ENCODE measurements around the gene ADGRL3.

ADGRL3 gene

DNA sequence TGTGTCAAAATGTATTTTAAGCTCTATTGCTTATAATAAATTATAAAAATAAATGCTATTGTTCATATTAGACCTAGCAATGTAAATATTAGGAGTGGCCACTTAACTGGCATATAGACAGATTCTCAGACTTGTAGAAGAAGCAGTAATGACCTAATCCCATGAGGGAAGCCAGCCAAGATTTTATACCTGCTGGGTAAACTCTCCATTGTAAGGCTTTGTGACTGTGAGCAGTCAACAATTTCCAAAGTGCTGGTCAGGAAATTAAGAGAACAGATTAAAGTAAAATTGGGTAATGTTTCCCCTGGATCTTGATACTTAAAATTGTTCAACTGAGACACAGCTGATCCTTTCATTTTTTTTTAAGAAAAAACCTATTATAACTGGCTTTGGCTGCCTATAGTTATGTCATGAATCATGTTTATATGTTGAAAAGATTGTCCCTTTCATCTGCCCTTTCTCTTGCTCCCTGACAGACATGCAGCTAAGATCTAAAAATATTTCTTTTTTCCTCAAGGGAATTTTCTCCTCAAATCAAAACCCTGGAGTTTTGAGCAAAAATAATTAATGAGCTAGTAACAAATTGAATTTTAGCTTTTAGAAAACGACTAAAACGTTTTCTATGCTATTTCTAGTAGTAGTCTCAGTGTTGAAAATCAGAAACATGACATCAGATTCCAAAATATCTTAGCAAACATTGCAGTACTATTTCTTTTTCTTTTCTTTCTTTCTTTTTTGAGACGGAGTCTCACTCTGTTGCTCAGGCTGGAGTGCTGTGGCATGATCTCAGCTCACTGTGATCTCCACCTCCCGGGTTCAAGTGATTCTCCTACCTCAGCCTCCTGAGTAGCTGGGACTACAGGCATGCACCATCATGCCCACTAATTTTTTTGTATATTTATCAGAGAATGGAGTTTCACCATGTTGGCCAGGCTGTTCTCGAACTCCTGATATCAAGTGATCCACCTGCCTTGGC, 77.9 kb downstream of the ADGRL3 start:
- DNase-seq (ENCODE audit: low read depth) = no peak

DNA sequence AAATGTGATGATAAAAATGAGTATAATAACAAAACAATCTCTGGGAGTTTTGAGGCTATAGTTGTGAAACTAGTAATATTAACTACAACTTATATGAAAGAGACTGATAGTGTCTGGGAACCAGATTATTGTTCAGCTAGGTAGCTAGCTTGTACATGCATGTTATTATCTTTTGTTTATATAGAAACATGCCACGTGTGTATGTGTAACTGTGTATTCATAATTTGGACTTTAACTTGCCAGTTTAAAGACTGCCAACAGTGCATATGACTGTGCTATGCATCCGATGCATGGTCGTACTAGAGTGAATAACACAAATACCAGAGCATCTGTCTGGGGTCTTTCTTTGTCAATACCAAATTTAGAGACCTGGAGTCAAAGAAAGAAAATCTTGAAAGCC, 92.2 kb downstream of the ADGRL3 start:
- DNase-seq (ENCODE audit: low read depth) = no peak

DNA sequence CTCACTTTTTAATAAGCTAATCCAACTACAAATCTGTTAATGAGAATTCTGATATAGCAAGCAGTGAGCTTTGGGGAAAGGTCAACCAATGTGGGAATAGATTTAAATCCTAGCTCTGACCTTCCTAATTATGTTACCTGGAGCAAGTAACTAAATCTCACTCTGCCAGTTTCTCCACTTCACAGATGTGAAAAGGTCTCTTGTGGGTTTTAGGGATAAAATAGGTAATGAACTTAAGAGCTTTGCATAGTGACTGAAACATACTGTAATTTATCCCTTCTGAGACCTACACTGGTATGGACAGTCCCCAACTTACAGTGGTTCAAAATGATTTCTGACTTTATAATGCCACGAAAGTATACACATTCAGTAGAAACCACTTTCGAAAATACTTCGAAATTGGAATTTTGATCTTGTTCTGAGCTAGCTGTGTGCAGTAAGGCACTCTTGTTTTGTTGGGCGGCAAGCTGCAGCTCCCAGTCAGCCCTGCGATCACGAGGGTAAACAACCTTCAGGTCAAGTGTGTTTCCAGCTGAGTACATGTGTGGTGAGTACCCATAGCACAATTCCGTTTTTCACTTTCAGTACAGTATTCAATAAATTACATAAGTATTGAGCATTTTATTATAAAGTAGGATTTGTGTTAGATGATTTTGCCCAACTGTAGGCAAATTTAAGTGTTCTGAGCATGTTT, 93.7 kb downstream of the ADGRL3 start:
- no peak for DNase-seq (ENCODE audit: low read depth)

DNA sequence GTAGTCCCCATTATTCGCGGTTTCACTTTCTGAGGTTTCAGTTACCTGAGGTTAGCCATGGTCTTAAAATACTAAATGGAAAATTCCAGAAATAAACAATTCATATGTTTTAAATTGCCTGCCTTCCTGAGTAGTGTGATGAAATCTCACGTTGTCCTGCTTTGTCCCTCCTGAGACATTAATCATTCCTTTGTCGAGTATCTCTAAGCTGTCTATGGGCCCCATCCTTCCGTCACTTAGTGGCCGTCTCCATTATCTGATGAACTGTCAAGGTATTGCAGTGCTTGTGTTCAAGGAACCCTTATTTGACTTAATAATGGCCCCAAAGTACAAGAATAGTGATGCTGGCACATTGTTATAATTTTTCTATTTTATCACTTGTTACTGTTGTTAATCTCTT, 94.8 kb downstream of the ADGRL3 start:
- no peak for DNase-seq (ENCODE audit: low read depth)

DNA sequence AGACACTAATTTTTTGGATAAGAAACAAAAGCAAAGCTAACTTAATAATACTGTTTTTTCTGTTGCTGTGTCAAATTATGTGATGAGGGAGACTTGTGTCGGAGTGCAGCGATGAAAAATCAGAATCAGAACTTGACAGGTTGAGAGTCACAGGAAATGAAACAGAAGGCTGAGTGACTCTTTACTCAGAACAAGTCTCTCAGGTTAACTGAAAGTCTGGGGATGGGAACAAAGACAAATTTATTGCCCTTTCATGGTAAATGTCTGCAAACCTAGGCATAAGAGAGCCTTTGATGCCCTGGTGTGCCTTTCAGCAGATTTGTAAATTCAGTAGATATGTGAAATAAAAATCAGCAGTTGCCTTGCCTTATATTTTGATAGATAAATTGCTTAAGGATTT, 96.0 kb downstream of the ADGRL3 start:
- DNase-seq (ENCODE audit: low read depth) = no peak

DNA sequence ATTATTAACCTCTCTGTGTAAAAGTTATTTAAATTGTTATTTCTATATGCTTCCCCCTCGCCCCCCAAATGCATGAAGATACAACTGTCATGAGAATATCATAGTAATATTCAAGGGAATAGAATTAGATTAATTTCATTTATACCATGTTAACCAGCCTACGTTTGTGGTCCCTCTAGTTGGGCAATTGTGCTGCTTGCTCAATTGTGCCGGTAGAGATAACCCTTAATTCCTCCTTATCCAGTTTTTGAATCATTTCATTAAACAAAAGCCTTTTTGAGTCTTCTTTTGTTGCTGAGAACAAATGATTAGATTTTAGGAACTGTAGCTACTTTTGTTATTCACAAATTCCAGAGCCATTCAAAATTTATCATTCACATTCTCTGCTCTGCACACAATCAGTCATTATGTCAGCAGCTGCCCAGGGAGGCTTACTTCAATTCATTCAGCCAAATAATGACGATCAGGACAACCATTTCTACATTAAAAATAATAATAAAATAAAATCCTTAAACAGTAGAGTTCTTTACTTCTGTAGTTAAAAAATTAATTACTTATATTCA, 98.1 kb downstream of the ADGRL3 start:
- no peak for DNase-seq (ENCODE audit: low read depth)

DNA sequence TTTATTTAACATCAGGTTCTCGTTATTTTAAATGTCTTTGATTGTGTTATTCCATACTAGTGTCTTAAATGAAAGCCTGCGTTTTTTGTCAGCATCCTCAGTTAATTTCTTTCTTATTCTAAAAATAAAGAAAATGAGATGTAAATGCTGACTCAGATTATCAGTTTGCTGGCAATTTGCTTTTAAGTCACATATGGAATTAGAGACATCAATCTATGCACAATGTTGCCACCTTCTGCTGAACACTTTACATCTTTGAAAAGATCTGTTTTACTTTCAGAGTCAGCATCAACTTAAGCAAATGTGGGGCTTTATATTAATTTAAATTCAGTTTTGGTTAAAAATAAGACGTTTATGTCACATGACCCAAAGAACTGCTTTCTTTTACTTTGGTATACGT, 99.2 kb downstream of the ADGRL3 start:
- no peak for DNase-seq (ENCODE audit: low read depth)

DNA sequence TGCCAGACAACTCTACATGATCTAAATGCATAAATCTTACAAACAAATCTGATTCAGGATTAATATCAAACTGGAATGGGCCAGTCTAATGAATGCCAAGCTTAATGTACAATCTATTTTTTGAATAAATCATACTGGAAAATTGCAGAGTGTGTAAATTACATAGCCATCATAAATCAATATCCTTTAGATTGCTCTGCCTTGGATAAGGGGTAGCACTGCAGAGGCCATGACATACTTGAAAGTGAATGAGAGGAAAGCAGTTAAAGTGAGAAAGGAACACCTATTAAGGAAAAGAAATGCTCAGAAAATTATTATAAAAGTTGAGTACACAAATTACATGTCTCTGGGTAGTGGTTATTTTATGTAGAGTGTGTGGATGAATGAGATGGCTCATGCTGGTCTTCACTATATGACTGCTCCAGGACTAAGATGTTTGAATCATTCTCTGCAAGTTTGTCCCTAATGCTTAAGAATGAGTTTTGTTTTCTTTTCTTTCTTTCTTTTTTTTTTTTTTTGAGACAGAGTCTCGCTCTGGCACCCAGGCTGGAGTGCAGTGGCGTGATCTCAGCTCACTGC, 100.2 kb downstream of the ADGRL3 start:
- DNase-seq (ENCODE audit: low read depth) = no peak

DNA sequence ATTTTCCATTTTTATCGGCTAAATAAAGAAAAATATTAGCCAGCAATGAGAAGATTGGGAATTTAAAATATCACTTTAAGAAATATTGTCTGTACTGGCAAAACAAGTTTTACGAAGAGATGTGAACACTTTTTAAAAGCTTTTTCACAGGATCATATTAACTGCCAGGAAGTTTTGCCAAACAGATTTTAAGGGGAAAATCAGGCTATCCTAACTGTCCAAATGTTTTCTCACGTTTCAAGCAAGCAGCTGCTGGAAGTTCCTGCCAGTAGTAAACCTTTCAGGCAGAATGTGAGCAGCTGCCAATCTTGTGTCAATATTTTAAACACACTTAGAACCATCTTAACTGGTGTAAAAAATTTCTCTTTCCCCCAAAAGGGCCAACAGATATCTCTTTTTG, 101.1 kb downstream of the ADGRL3 start:
- DNase-seq (ENCODE audit: low read depth) = no peak

DNA sequence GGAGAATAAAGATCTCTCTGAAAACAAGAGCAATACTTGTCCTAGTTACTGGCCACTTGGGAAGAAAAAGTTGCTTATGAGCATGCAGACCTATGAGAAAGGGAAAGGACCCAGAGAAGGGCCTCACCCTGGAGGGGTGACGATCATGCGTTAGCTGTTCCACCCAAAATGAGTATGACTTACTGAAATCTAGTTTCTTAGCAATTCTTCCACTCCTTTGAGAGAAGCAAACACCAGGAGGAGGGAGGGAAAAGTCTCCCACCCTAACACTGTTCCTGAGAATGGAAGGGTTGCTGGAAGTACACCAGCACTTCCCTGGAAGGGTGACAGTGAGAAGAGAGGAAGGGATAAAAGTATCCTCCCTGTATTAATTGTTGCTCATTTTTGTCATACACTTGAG, 107.9 kb downstream of the ADGRL3 start:
- DNase-seq (ENCODE audit: low read depth) = no peak

DNA sequence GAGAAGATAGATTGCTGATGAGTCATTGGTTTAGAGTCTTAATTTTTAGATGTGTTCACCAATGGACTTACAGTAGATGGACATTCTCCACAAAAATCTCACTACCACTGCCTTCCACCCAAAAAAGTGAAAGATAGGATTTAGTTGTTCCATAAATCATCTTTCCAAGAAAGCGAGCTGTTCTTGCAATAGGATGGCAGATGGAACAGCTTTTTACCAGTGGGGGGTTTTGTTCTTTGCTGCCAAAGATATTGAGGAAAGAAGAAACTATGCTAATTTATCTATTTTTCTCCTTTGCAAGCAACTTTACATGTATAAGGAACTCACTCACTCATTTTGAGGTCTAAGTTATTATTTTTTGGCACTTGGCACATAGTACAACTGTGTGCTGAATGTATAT, 109.5 kb downstream of the ADGRL3 start:
- DNase-seq (ENCODE audit: low read depth) = no peak

DNA sequence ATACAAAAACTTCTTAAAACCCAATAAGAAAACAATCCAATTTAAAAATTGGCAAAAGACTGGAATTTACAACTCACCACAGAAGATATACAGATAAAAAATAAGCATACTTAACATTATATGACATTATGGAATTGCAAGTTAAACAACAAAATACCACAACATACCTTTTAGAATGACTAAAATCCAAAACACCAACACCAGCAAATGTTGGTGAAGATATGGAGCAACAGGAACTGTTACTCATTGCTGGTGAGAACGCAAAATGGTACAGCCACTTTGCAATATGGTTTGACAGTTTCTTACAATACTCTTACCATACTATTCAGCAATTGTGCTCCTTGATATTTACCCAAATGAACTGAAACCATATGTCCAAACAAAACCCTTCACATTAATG, 112.4 kb downstream of the ADGRL3 start:
- no peak for DNase-seq (ENCODE audit: low read depth)

DNA sequence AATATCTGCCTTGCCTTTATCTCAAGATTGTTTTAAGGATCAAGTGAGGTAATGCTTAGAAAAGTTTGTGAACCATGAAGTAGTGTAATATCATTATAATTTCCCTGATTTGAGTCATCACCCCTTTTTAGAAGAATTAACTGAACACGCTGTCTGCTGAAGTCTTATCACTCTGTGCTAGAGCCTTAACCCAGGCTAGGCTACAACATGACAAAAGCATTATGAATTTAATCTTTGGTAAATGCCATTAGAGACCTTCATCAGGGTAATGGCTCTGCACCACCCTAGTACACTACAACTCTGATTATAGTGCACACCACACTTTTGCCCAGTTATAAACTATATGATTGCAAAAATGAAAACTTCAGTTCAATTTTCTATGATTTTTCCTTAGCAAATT, 118.3 kb downstream of the ADGRL3 start:
- DNase-seq (ENCODE audit: low read depth) = no peak

DNA sequence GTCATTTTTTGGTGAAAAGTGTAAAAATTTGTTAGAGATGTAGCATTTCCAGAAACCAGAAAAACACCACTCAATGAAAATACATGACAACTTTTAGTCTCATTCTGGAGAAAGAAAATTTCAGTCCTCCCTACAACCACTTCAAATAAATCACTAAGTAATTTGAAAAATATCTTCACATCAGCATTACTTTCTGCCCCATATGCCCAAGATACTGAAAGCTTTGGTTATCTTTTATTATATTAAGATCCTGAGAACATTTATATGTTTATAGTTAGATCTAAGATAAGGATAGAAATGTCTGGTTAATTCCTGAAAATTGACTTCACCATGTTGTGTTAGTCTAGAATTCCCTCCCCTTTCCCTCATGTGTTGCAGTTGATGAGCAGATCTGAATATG, 119.0 kb downstream of the ADGRL3 start:
- no peak for DNase-seq (ENCODE audit: low read depth)

DNA sequence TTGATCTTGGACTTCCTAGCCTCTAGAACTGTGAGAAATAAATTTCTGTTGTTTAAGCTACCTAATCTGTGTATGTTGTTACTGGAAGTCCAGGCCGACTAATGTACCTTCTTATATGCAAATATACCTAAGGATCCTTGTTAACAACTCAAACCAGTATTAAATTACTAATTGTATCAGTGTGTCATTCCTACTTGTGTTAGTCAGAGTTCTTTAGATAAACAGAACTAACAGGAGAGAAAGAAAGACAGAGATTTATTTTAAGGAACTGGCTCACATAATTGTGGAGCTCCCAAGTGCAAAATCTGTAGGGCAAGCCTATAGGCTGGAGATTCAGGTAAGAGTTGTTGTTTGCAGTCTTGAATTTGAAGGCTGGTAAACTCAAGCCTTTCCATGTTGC, 120.0 kb downstream of the ADGRL3 start:
- no peak for DNase-seq (ENCODE audit: low read depth)

DNA sequence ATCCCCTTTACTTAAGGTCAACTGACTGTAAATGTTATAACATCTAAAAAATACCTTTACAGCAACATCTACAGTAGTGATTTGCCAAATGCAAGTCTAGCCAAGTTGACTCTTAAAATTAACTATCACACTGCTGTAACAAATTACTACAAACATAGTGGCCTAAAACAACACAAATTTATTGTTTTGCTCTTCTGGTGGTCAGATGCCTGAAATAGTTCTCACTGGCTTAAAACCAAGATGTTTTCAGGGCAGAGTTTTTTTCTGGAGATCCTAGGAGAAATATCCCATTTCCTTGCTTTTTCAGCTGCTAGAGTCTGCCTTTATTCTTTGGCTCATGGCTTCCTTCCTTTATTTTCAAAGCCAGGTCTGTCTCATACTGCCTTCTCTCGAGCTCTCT, 120.5 kb downstream of the ADGRL3 start:
- no peak for DNase-seq (ENCODE audit: low read depth)

DNA sequence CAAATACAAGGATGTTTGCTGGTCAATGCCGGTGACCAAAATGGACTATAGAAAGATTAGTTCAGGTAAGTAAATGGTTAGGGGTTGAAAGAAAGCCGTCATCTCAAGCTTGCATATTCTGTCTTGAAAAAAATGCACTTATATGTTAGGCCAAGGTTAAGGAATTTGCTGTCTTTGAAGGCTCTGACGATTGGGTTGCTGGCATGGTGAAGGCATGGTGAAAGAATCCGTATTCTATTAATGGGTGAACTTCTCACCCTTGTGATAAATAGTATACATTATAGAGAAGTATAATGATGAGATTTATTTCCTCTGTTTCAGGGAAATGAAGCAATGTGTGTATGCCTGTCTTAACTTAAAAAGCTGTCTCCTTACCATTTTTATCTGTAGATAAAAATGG, 132.6 kb downstream of the ADGRL3 start:
- no peak for DNase-seq (ENCODE audit: low read depth)

DNA sequence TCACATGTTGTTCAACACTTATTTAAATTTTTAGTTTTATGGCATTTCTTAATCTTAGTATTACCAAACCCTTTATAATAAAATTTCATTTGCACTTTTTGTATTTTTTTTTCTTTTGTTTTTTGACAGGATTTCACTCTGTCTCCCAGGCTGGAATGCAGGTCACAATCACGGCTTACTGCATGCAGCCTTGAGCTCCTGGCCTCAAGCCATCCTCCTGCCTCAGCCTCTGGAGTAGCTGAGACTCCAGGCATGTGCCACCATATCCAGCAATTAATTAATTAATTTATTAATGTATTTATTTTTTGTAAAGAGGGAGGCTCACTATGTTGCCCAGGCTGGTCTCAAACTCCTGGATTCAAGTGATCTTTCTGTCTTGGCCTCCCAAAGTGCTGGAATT, 133.4 kb downstream of the ADGRL3 start:
- no peak for DNase-seq (ENCODE audit: low read depth)

DNA sequence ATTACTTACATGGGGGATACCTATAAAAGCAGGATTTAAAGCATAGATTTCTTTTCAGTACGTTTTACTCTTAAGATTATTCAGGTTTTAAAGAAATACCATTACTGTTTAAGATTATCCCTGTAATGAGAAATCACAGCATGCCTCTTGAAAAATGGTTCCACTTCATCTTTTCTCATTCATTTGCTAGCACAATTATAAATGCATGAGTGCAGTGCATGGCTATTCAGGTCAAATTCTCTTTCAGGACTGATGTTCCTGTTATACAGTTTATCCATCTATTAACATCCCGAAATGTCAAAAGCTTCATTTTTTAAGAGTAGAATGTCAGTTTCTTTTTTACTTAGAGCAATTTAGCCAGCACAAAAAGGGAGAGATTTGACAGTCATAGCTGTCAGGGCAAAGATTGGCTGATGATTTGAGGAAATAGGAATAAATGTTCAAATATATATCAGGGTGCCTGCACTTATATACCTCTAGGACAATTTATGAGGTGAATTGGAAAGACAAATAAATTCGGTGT, 135.2 kb downstream of the ADGRL3 start:
- DNase-seq (ENCODE audit: low read depth) = no peak

DNA sequence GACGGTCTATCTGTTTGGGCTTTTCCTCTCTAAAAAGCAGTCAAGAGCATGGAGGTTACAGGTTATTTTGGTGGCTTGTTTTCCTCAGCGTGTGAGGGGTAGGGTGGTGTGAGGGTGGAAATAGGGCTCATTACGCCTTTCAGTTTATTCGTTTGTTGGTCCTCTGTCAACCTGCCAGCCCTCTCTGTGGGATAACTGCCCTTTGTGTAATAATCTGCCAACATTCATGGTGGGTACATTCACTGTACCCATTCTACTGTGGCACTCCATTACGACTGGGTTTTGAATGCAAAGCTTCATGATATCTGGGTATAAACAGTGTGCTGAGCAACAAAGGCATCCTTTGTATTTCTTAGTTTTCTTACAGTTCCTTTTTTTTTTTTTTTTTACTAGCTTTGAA, 136.4 kb downstream of the ADGRL3 start:
- DNase-seq (ENCODE audit: low read depth) = no peak

DNA sequence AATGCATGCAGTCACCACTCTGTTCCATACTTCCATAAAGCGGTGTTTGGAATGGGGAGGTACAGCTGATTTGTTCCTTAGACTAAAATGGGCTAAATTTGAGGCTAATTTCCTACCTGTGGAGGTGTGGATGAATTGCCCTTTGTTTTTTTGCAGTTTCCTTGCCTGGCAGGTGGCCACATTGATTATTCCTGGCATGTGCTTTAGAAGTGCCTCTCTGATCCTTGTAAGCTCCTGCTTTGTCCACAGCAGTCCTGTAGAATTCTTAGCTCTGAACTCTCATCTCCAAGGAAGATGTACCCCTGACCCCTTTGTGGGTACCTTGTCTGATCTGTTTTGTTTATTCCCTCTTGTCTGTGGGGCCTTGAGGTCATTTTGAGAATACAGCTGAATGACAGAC, 136.8 kb downstream of the ADGRL3 start:
- DNase-seq (ENCODE audit: low read depth) = no peak

DNA sequence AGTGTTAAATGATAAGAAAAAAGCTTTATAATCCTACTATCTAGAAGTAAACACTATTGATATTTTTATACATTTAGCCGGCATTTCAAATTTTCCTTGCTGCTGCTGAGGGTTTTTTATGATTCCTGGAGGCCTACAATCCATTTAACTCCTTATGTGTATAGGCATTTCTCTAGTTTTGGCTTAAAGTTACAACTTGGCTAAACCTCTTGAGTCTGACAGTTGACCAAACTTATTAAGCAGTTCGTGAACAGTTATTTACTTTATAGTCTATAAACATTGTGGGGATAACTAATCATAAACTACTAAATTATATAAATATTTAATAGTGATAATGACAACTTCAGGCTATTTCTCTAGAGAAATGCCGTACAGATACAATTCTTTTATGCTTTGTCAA, 141.9 kb downstream of the ADGRL3 start:
- DNase-seq (ENCODE audit: low read depth) = no peak

DNA sequence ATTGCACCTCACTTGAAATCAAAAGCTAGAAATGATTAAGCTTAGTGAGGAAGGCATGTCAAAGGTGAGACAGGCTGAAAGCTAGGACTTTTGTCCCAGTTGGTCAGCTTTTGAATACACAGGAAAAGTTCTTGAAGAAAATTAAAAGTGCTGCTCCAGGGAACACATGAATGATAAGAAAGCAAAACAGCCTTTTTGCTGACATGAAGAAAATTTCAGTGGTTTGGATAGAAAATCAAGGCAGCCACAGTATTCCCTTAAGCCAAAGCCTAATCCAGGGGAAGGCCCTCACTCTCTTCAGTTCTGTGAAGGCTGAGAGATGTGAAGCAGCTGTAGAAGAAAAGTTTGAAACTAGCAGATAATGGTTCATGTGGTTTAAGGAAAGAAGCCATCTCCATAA, 150.8 kb downstream of the ADGRL3 start:
- DNase-seq (ENCODE audit: low read depth) = no peak
